Kidney (tissue), 14 donors: Measurements from ENCODE around the gene CPAMD8. TPM values are rescaled to one million over a fixed set of nuclear protein-coding genes. Genes with fewer than 3 reads are reported as not detected.

Experiments
- DNase-seq, 5 donors: peaks; one replicate each; pipeline ENCODE4 v3.0.0-alpha.2; 2013 to 2020
- FAIRE-seq: peaks from 2 replicates; lab custom pipeline; 2012; peaks lifted over from hg19 to GRCh38; lab: Jason Lieb, UNC
- H3K27ac ChIP-seq, 2 donors: one replicate each; pipeline ENCODE4 v1.7.0; 2013; ENCODE audit warnings: low read depth in 2 of 2, low read length in 2 of 2, inconsistent platforms in 1 of 2
- H3K27me3 ChIP-seq: one replicate; pipeline ENCODE4 v1.7.1; 2013; ENCODE audit warnings: low read length, inconsistent platforms; ENCODE audit not compliant: control insufficient read depth, insufficient read depth
- H3K36me3 ChIP-seq, 3 donors: one replicate each; pipeline versions ENCODE4 v1.7.0 to v1.7.1; 2013; ENCODE audit warnings: low read length in 3 of 3, control low read depth in 1 of 3, inconsistent platforms in 1 of 3; ENCODE audit not compliant: insufficient read depth in 3 of 3, control insufficient read depth in 2 of 3
- H3K4me1 ChIP-seq, 3 donors: one replicate each; pipeline versions ENCODE4 v1.7.0 to v1.7.1; 2013; ENCODE audit warnings: low read length in 3 of 3, inconsistent platforms in 1 of 3, low read depth in 1 of 3; ENCODE audit not compliant: control insufficient read depth in 2 of 3, insufficient read depth in 2 of 3
- H3K4me3 ChIP-seq, 3 donors: one replicate each; pipeline versions ENCODE4 v1.7.0 to v1.8.1; 2013; ENCODE audit warnings: low read length in 3 of 3, control low read depth in 1 of 3, inconsistent platforms in 1 of 3
- H3K9ac ChIP-seq, 3 donors: one replicate each; pipeline versions ENCODE4 v1.7.0 to v1.7.1; 2013; ENCODE audit warnings: low read length in 3 of 3, control low read depth in 1 of 3, inconsistent platforms in 1 of 3
- H3K9me3 ChIP-seq, 3 donors: one replicate each; pipeline versions ENCODE4 v1.7.0 to v1.7.1; 2013; ENCODE audit warnings: low read length in 3 of 3, control low read depth in 1 of 3, inconsistent platforms in 1 of 3; ENCODE audit not compliant: control insufficient read depth in 2 of 3, insufficient read depth in 1 of 3
- CTCF ChIP-seq: IDR thresholded peaks from 3 replicates; pipeline ENCODE4 v1.5.1; 2012; ENCODE audit warnings: mild to moderate bottlenecking, moderate library complexity, borderline replicate concordance; ENCODE audit not compliant: insufficient read depth; ENCODE audit errors: extremely low read depth
- intact Hi-C: fragments of 100-400 bp; cut with DNase I; formaldehyde crosslinking; loops from one replicate; pipeline ENCODE4 v1.11.1; 2022
- polyA plus RNA-seq: library from polyadenylated mRNA; stranded (reverse); fragments of 350-450 nt; fragmentation: Illumina TruSeq; extraction: RNeasy Lipid Tissue Mini Kit (QIAGEN cat#74804); gene quantifications from one replicate; pipeline ENCODE4 v1.2.3, GENCODE V29; 2014; ENCODE audit warnings: low read depth, low replicate concordance; ENCODE audit not compliant: insufficient read depth
- total RNA-seq: library from RNA; stranded (reverse); fragmentation: NEBNext Ultra II Directional; extraction: Animal tissue kit (Norgen Biotek cat#: 25700); gene quantifications from one replicate; pipeline ENCODE4 v1.2.1, GENCODE V29; 2021
- donor health status: control.
- donor health status: control.
- donor health status: control.
- donor health status: control.
- donor health status: control.
- donor health status: DM: yes; HTN: yes; CAD: no.
- donor health status: Normal renal cell carcinoma (clear cell type).

CPAMD8 gene
- total and polyA plus RNA-seq, 2 donors from 2014 or later = 22.0 to 64.1 TPM

GRCh38 chr19:17058236-17058635 lies 31.6 kb upstream of the CPAMD8 start:
- DNase-seq = peak in 1 of 5 donors; percentile 23
- H3K27me3 ChIP-seq = no peaks in the 10 kb centered on the region
- no peaks in the 10 kb centered on the region for H3K4me1 ChIP-seq
- no peak overlapping the region for H3K4me3 ChIP-seq
- peaks cover 0 to 19% (median 0%) of the 10 kb centered on the region in 3 donors for H3K9me3 ChIP-seq
- no peak for TF ChIP-seq CTCF
- intact Hi-C loops = no loop called here
- H3K27ac ChIP-seq = no peak overlapping the region
- no peak overlapping the region for H3K9ac ChIP-seq
- FAIRE-seq = no peak
- H3K36me3 ChIP-seq = peaks cover 7 to 21% (median 13%) of the 10 kb centered on the region in 3 donors

GRCh38 chr19:17055636-17056035 lies 29.0 kb upstream of the CPAMD8 start:
- no peak for FAIRE-seq
- Histone ChIP-seq H3K27ac (no peak overlapping the region), H3K36me3 (peaks cover 11 to 26% (median 13%) of the 10 kb centered on the region in 3 donors), H3K9me3 (peaks cover 0 to 19% (median 0%) of the 10 kb centered on the region in 3 donors), H3K4me3 (no peak overlapping the region), H3K4me1 (no peaks in the 10 kb centered on the region), H3K9ac (no peak overlapping the region), H3K27me3 (no peaks in the 10 kb centered on the region)
- DNase-seq = no peak
- intact Hi-C loops = no loop called here
- TF ChIP-seq CTCF = no peak

- Histone ChIP-seq H3K4me1 (no peaks in the 10 kb centered on the region), H3K27ac (no peak overlapping the region), H3K9ac (no peak overlapping the region), H3K36me3 (peaks cover 11 to 26% (median 12%) of the 10 kb centered on the region in 3 donors), H3K27me3 (no peaks in the 10 kb centered on the region), H3K9me3 (peaks cover 0 to 19% (median 0%) of the 10 kb centered on the region in 3 donors), H3K4me3 (no peak overlapping the region)
- no peak for FAIRE-seq
- no peak for TF ChIP-seq CTCF
- DNase-seq = no peak
- intact Hi-C loops = loop anchor here (5.0 kb wide), 1 partner anchor 282 kb away; no protein-coding TSS in a partner anchor
These were observed 28.1 kb upstream of the CPAMD8 start for GRCh38 chr19:17054746-17055145.

- intact Hi-C loops = loop anchor here (5.0 kb wide), 1 partner anchor 280 kb away; no protein-coding TSS in a partner anchor
- Histone ChIP-seq H3K27me3 (no peaks in the 10 kb centered on the region), H3K9ac (no peak overlapping the region), H3K4me1 (no peaks in the 10 kb centered on the region), H3K9me3 (peaks cover 0 to under 1% (median 0%) of the 10 kb centered on the region in 3 donors), H3K36me3 (peaks cover 0 to 5% (median 4%) of the 10 kb centered on the region in 3 donors), H3K4me3 (no peak overlapping the region), H3K27ac (no peak overlapping the region)
- DNase-seq (peak in 3 of 5 donors; percentile 54 to 71 (median 63)), FAIRE-seq (no peak)
- peak; percentile 52 for TF ChIP-seq CTCF
These were observed 25.8 kb upstream of the CPAMD8 start for GRCh38 chr19:17052439-17052838.
